Ishikawa (cell line): Measurements from ENCODE around the gene CCDC71.

Experiments used
- EGR1 ChIP-seq: IDR thresholded peaks from 2 replicates; pipeline ENCODE4 v1.6.1; 2012
- EP300 ChIP-seq: IDR thresholded peaks from 2 replicates; pipeline ENCODE4 v1.6.1; 2012; ENCODE audit warnings: borderline replicate concordance
- FOXM1 ChIP-seq: IDR thresholded peaks from 2 replicates; pipeline ENCODE4 v1.6.1; 2012; ENCODE audit warnings: low read depth, borderline replicate concordance
- NFIC ChIP-seq: IDR thresholded peaks from 2 replicates; pipeline ENCODE4 v1.6.1; 2012
- RAD21 ChIP-seq: IDR thresholded peaks from 2 replicates; pipeline ENCODE4 v1.6.1; 2012; ENCODE audit warnings: low read depth
- TEAD4 ChIP-seq: IDR thresholded peaks from 2 replicates; pipeline ENCODE4 v1.6.1; 2012
- YY1 ChIP-seq: IDR thresholded peaks from 2 replicates; pipeline ENCODE4 v1.6.1; 2012; ENCODE audit warnings: low read depth
- TF ChIP-seq, protein P1 (sequence below): IDR thresholded peaks from 2 replicates; pipeline ENCODE4 v1.6.1; 2012
- TF ChIP-seq, protein P2 (sequence below): IDR thresholded peaks from 2 replicates; pipeline ENCODE4 v1.6.1; 2012; ENCODE audit warnings: low read depth, mild to moderate bottlenecking
- TF ChIP-seq, protein P3 (sequence below): IDR thresholded peaks from 2 replicates; pipeline ENCODE4 v1.6.1; 2012

DNA sequence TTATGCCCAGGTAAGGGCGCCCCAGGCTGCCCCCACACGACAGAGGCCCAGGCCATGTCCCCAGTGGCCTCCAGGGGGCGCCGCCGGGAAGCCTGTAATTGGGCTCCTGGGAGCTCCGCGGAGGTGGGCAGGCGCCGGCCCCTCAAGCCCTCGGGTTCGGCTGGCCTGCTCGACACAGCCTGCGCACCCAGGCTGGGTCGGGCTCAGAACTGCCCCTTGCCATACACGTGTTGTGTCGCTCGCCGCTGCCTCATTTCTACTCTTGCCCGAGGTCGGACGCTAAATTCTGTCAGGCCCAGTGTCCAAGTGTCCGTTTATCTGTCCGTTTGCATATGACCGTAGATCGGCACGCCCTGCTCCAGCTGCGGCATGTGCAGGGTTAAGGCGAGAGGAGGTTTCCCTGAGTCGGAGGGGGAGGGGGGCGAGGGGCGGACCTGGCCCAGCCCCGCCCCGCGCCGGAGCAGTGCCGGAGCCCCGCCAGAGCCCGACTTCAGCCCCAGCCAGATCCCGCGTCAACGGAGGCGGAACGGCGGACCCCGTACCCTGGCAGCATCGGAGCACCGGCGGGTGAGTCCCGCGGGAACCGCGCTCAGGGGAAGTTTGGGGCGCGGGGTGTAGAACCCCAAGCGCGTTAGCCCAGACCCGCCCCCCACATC lies 5.1 kb upstream of the CCDC71 start, which contains the start of gene KLHDC8B:
- TF ChIP-seq, protein P1, sequence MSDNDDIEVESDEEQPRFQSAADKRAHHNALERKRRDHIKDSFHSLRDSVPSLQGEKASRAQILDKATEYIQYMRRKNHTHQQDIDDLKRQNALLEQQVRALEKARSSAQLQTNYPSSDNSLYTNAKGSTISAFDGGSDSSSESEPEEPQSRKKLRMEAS = peak; percentile 86
- TF ChIP-seq TEAD4 = peak; percentile 32; the same call in 1 of the 2 replicates
- TF ChIP-seq, protein P2, sequence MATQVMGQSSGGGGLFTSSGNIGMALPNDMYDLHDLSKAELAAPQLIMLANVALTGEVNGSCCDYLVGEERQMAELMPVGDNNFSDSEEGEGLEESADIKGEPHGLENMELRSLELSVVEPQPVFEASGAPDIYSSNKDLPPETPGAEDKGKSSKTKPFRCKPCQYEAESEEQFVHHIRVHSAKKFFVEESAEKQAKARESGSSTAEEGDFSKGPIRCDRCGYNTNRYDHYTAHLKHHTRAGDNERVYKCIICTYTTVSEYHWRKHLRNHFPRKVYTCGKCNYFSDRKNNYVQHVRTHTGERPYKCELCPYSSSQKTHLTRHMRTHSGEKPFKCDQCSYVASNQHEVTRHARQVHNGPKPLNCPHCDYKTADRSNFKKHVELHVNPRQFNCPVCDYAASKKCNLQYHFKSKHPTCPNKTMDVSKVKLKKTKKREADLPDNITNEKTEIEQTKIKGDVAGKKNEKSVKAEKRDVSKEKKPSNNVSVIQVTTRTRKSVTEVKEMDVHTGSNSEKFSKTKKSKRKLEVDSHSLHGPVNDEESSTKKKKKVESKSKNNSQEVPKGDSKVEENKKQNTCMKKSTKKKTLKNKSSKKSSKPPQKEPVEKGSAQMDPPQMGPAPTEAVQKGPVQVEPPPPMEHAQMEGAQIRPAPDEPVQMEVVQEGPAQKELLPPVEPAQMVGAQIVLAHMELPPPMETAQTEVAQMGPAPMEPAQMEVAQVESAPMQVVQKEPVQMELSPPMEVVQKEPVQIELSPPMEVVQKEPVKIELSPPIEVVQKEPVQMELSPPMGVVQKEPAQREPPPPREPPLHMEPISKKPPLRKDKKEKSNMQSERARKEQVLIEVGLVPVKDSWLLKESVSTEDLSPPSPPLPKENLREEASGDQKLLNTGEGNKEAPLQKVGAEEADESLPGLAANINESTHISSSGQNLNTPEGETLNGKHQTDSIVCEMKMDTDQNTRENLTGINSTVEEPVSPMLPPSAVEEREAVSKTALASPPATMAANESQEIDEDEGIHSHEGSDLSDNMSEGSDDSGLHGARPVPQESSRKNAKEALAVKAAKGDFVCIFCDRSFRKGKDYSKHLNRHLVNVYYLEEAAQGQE = no peak
- TF ChIP-seq, protein P3, sequence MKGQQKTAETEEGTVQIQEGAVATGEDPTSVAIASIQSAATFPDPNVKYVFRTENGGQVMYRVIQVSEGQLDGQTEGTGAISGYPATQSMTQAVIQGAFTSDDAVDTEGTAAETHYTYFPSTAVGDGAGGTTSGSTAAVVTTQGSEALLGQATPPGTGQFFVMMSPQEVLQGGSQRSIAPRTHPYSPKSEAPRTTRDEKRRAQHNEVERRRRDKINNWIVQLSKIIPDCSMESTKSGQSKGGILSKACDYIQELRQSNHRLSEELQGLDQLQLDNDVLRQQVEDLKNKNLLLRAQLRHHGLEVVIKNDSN = no peak
- TF ChIP-seq NFIC = peak; percentile 38; the same call in 1 of the 2 replicates
- peak; percentile 22; the same call in 1 of the 2 replicates for TF ChIP-seq EP300
- TF ChIP-seq RAD21 = peak; percentile 74
- TF ChIP-seq EGR1 = no peak
- peak; percentile 35 for TF ChIP-seq YY1
- TF ChIP-seq FOXM1 = no peak
